ENCODE data around the gene SEMA3G. TPM values are rescaled to one million over a fixed set of nuclear protein-coding genes. Genes with fewer than 3 reads are reported as not detected.

The SEMA3G gene
- total RNA-seq, 1 donor from 2014 or later = 0.80 TPM

GRCh38 chr3:52406791-52407510, 38.0 kb downstream of the SEMA3G start:
- no peak for DNase-seq (ENCODE audit: low spot score in 2 of 2, unreplicated experiment in 2 of 2)

DNA sequence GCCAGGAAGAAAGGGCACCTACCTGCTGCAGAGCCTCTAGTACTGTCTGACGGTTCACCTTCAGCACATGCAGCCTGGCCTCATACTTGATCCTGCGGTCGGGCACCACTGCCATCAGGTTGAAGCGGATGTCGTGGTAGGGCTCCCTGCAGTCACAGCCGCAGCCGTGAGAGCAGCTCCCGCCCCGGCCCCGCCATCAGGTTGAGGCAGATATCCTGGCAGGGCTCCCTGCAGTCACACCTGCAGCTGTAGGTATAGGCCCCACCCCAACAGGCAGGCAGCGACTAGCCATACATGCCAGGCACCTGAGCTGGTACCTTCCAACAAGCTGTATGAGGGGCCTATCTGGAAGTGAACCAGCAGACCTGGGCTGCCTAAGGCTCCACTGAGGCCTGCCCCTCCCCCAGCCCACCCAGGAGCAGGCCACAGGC, 38.7 kb downstream of the SEMA3G start:
- no peak for DNase-seq (ENCODE audit: low spot score in 2 of 2, unreplicated experiment in 2 of 2)
- peaks cover 31% of the 10 kb centered on the region for H3K36me3 Mint-ChIP-seq
- no peak overlapping the region for H3K4me3 Mint-ChIP-seq
- TF ChIP-seq, protein P1, sequence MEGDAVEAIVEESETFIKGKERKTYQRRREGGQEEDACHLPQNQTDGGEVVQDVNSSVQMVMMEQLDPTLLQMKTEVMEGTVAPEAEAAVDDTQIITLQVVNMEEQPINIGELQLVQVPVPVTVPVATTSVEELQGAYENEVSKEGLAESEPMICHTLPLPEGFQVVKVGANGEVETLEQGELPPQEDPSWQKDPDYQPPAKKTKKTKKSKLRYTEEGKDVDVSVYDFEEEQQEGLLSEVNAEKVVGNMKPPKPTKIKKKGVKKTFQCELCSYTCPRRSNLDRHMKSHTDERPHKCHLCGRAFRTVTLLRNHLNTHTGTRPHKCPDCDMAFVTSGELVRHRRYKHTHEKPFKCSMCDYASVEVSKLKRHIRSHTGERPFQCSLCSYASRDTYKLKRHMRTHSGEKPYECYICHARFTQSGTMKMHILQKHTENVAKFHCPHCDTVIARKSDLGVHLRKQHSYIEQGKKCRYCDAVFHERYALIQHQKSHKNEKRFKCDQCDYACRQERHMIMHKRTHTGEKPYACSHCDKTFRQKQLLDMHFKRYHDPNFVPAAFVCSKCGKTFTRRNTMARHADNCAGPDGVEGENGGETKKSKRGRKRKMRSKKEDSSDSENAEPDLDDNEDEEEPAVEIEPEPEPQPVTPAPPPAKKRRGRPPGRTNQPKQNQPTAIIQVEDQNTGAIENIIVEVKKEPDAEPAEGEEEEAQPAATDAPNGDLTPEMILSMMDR (IDR thresholded peaks at IDR 0.05; ENCODE audit: unreplicated experiment) = no peak
- H3K27me3 Mint-ChIP-seq (ENCODE audit: low read depth) = no peaks in the 10 kb centered on the region
- H3K27ac Mint-ChIP-seq = no peak overlapping the region
- no peaks in the 10 kb centered on the region for H3K9me3 Mint-ChIP-seq
- H3K4me1 Mint-ChIP-seq = peaks cover 19% of the 10 kb centered on the region

More at GRCh38 chr3:52406791-52407510, 38.0 kb downstream of the SEMA3G start:
- Mint-ChIP-seq H3K4me1 (peaks cover 25% of the 10 kb centered on the region), H3K27me3 (ENCODE audit: low read depth) (no peaks in the 10 kb centered on the region), H3K27ac (no peak overlapping the region), H3K4me3 (no peak overlapping the region), H3K9me3 (no peaks in the 10 kb centered on the region), H3K36me3 (peaks cover 31% of the 10 kb centered on the region)
- TF ChIP-seq, protein P1 (IDR thresholded peaks at IDR 0.05; ENCODE audit: unreplicated experiment) = no peak

DNA sequence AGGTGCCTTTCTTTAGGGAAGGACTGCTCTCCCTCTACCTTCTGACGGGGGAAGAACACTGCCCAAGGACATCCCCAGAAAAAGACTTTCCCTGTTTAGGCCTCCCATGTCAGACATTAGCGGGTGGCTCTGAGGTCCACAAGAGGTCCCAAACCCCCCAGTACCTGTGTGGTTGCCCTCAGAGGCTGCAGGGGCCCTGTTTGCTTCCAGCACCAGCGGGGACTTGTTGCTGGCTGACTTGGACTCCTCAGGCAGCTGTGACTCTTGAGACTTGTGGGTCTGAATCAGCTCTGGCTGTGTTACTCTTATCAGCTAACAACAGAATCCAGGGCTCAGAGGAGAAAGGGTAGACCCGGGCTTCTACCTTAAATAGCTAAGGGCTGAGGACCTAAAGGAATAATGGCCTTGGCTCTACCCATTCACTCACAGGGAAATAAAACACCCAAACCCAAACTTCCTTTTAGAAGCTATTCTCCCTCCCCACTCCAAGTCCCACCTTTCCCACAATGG, 39.2 kb downstream of the SEMA3G start:
- Mint-ChIP-seq H3K36me3 (peaks cover 31% of the 10 kb centered on the region), H3K4me3 (no peak overlapping the region), H3K27ac (no peak overlapping the region), H3K9me3 (no peaks in the 10 kb centered on the region), H3K4me1 (peaks cover 14% of the 10 kb centered on the region), H3K27me3 (ENCODE audit: low read depth) (no peaks in the 10 kb centered on the region)
- DNase-seq (ENCODE audit: low spot score in 2 of 2, unreplicated experiment in 2 of 2) = no peak
- TF ChIP-seq, protein P1 (IDR thresholded peaks at IDR 0.05; ENCODE audit: unreplicated experiment) = no peak

DNA sequence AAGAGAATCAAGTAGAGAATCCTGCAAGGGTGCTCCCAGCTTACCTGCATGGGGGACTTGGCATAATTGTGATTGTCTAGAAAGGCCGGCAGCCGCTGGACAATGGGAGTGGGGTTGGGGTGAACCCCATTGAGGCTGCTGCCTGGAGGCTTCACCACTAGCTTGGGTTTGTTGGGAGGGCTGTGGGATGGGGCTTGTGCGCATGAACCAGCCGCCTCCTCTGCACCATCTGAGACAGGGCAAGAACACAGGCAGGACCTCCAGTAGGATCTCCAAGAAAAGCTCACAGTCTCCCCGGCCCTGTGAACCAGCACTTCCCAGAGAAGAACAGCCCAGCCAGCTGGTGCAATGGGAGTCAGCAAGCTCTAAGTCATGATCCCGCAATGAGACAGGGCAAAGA, 39.8 kb downstream of the SEMA3G start:
- Mint-ChIP-seq H3K27ac (no peak overlapping the region), H3K27me3 (ENCODE audit: low read depth) (no peaks in the 10 kb centered on the region), H3K9me3 (no peaks in the 10 kb centered on the region), H3K4me1 (peaks cover 14% of the 10 kb centered on the region), H3K4me3 (no peak overlapping the region), H3K36me3 (peaks cover 31% of the 10 kb centered on the region)
- TF ChIP-seq, protein P1 (IDR thresholded peaks at IDR 0.05; ENCODE audit: unreplicated experiment) = no peak
- no peak for DNase-seq (ENCODE audit: low spot score in 2 of 2, unreplicated experiment in 2 of 2)

GRCh38 chr3:52404391-52404790, 40.5 kb downstream of the SEMA3G start:
- no peak for DNase-seq (ENCODE audit: low spot score in 2 of 2, unreplicated experiment in 2 of 2)

More at GRCh38 chr3:52404391-52404790, 40.5 kb downstream of the SEMA3G start:
- Mint-ChIP-seq H3K4me1 (peaks cover 13% of the 10 kb centered on the region), H3K9me3 (no peaks in the 10 kb centered on the region), H3K27me3 (ENCODE audit: low read depth) (no peaks in the 10 kb centered on the region), H3K27ac (no peak overlapping the region), H3K4me3 (no peak overlapping the region), H3K36me3 (peaks cover 31% of the 10 kb centered on the region)
- TF ChIP-seq, protein P1 (IDR thresholded peaks at IDR 0.05; ENCODE audit: unreplicated experiment) = no peak
